SK-N-SH (cell line): ENCODE data around the gene MIA. TPM values are rescaled to one million over a fixed set of nuclear protein-coding genes. Genes with fewer than 3 reads are reported as not detected.
A peak's percentile ranks its signal among the peaks of the same experiment; 100 is the strongest.

Experiments
- CTCF ChIA-PET: fragments of 300-600, 350-600 bp; formaldehyde crosslinking; extraction: SDS; loops from one replicate; lab custom pipeline; 2021; lab: Yijun Ruan, JAX
- POLR2A ChIA-PET: fragments of 350-600 bp; sonication (Branson Sonifier 250); formaldehyde crosslinking; extraction: SDS; loops from one replicate; lab custom pipeline; 2020; ENCODE audit warnings: antibody characterized with exemption, inconsistent platforms; lab: Yijun Ruan, JAX
- DNase-seq: peaks from one replicate; pipeline ENCODE4 v3.0.0; 2012
- H2AFZ ChIP-seq: fragments of 200-600 bp; sonication (generic); 2 replicates; pipeline ENCODE4 v1.8.1; 2016; ENCODE audit warnings: antibody characterized with exemption, mild to moderate bottlenecking, low read depth
- H3F3A ChIP-seq: fragments of 200-600 bp; sonication (generic); replicated peaks from 2 replicates; pipeline ENCODE3; 2016; ENCODE audit warnings: antibody characterized with exemption, mild to moderate bottlenecking; ENCODE audit not compliant: insufficient read depth
- H3K27ac ChIP-seq, 2 experiments: fragments of 200-500 bp in 1 of 2; fragments of 200-600 bp in 1 of 2; sonication (Bioruptor generic) in 1 of 2; sonication (generic), shearing (Covaris generic) in 1 of 2; 2 replicates each; pipeline versions ENCODE4 v1.5.1 to v1.6.1; 2014 to 2016; ENCODE audit warnings: low read depth in 2 of 2, inconsistent platforms in 1 of 2, low read length in 1 of 2, mild to moderate bottlenecking in 1 of 2, mixed read lengths in 1 of 2
- H3K27me3 ChIP-seq: fragments of 200-600 bp; sonication (generic), shearing (Covaris generic); 2 replicates; pipeline ENCODE4 v1.6.1; 2016; ENCODE audit warnings: mixed run types; ENCODE audit not compliant: insufficient read depth
- H3K36me3 ChIP-seq, 2 experiments: fragments of 200-500 bp in 1 of 2; fragments of 200-600 bp in 1 of 2; sonication (Bioruptor generic) in 1 of 2; sonication (generic) in 1 of 2; replicated peaks in 1 of 2; 2 replicates each; pipeline versions ENCODE3 to v1.5.1; 2014 to 2016; ENCODE audit warnings: low read length in 1 of 2, mild to moderate bottlenecking in 1 of 2; ENCODE audit not compliant: insufficient read depth in 2 of 2, control insufficient read depth in 1 of 2
- H3K4me1 ChIP-seq, 2 experiments: fragments of 200-500 bp in 1 of 2; fragments of 200-600 bp in 1 of 2; sonication (Bioruptor generic) in 1 of 2; sonication (generic), shearing (Covaris generic) in 1 of 2; 2 replicates each; pipeline versions ENCODE4 v1.5.1 to v1.6.1; 2014 to 2016; ENCODE audit warnings: low read depth in 1 of 2, low read length in 1 of 2, mixed run types in 1 of 2; ENCODE audit not compliant: insufficient read depth in 2 of 2, control insufficient read depth in 1 of 2
- H3K4me2 ChIP-seq: fragments of 200-600 bp; sonication (generic), shearing (Covaris generic); 2 replicates; pipeline ENCODE4 v1.6.1; 2017; ENCODE audit warnings: mixed run types
- H3K4me3 ChIP-seq, 2 experiments: fragments of 200-500 bp in 1 of 2; fragments of 200-600 bp in 1 of 2; sonication (Bioruptor generic) in 1 of 2; sonication (generic), shearing (Covaris generic) in 1 of 2; 2 replicates each; pipeline versions ENCODE4 v1.5.1 to v1.8.1; 2014 to 2016; ENCODE audit warnings: low read depth in 2 of 2, inconsistent platforms in 1 of 2, low read length in 1 of 2, mild to moderate bottlenecking in 1 of 2, mixed read lengths in 1 of 2, moderate library complexity in 1 of 2
- H3K79me2 ChIP-seq: fragments of 200-600 bp; sonication (generic); 2 replicates; pipeline ENCODE4 v1.8.1; 2017; ENCODE audit warnings: mild to moderate bottlenecking; ENCODE audit not compliant: insufficient read depth
- H3K9ac ChIP-seq: fragments of 200-600 bp; sonication (generic); 2 replicates; pipeline ENCODE4 v1.6.1; 2017; ENCODE audit warnings: mixed run types
- H3K9me2 ChIP-seq: fragments of 200-600 bp; sonication (generic); 2 replicates; pipeline ENCODE4 v1.6.1; 2017; ENCODE audit warnings: mixed run types
- H3K9me3 ChIP-seq: fragments of 200-600 bp; sonication (generic); 2 replicates; pipeline ENCODE4 v1.6.1; 2017; ENCODE audit warnings: mixed run types, mild to moderate bottlenecking, moderate library complexity
- H4K20me1 ChIP-seq: fragments of 200-600 bp; sonication (generic); 2 replicates; pipeline ENCODE4 v1.6.1; 2017; ENCODE audit warnings: mild to moderate bottlenecking, mixed run types; ENCODE audit not compliant: insufficient read depth
- CHD2 ChIP-seq: fragments of 150-350 bp; IDR thresholded peaks from 2 replicates; pipeline ENCODE4 v1.6.1; 2018; ENCODE audit warnings: low read length; ENCODE audit not compliant: partially characterized antibody
- CTCF ChIP-seq: fragments of 200-600 bp; sonication (generic); IDR thresholded peaks from 2 replicates; pipeline ENCODE4 v1.6.1; 2017; ENCODE audit warnings: antibody characterized with exemption, mild to moderate bottlenecking, moderate library complexity
- ELF1 ChIP-seq: IDR thresholded peaks from 2 replicates; pipeline ENCODE4 v1.4.0; 2012
- FOXM1 ChIP-seq: IDR thresholded peaks from 2 replicates; pipeline ENCODE4 v1.4.0; 2012; ENCODE audit warnings: low read depth, mild to moderate bottlenecking
- GABPA ChIP-seq: IDR thresholded peaks from 2 replicates; pipeline ENCODE4 v1.4.0; 2012; ENCODE audit warnings: low read depth, mild to moderate bottlenecking
- MAX ChIP-seq: IDR thresholded peaks from 2 replicates; pipeline ENCODE4 v1.4.0; 2012; ENCODE audit warnings: low read depth
- MXI1 ChIP-seq: IDR thresholded peaks from 2 replicates; pipeline ENCODE4 v1.6.1; 2012; ENCODE audit warnings: mild to moderate bottlenecking, low read depth, low read length, improper control_type of control experiment
- NRF1 ChIP-seq: IDR thresholded peaks from 2 replicates; pipeline ENCODE4 v1.6.1; 2012; ENCODE audit warnings: low read depth, mild to moderate bottlenecking, low read length
- PBX3 ChIP-seq: IDR thresholded peaks from 2 replicates; pipeline ENCODE4; 2012
- RAD21 ChIP-seq: IDR thresholded peaks from 2 replicates; pipeline ENCODE4 v1.6.1; 2012; ENCODE audit warnings: mild to moderate bottlenecking, low read length
- SIN3A ChIP-seq: IDR thresholded peaks from 2 replicates; pipeline ENCODE4 v1.6.1; 2012; ENCODE audit warnings: low read depth, mild to moderate bottlenecking, low read length, moderate library complexity, borderline replicate concordance
- SMC3 ChIP-seq: IDR thresholded peaks from 2 replicates; pipeline ENCODE4 v1.6.1; 2012; ENCODE audit warnings: low read depth, low read length, improper control_type of control experiment
- TAF1 ChIP-seq: IDR thresholded peaks from 2 replicates; pipeline ENCODE4 v1.6.1; 2012; ENCODE audit warnings: low read depth, mild to moderate bottlenecking, low read length, moderate library complexity, borderline replicate concordance
- USF1 ChIP-seq: IDR thresholded peaks from 2 replicates; pipeline ENCODE4 v1.4.0; 2012; ENCODE audit warnings: low read depth, borderline replicate concordance
- USF2 ChIP-seq: fragments of 150-350 bp; IDR thresholded peaks from 2 replicates; pipeline ENCODE4 v1.6.1; 2017; ENCODE audit warnings: antibody characterized with exemption, low read length, low read depth, borderline replicate concordance
- WGBS: methylation state at CpG from one replicate; pipeline ENCODE4 v1.1.6; 2017; ENCODE audit warnings: low lambda C conversion rate; 5-methylcytosine and 5-hydroxymethylcytosine counted together
- polyA plus RNA-seq, 3 experiments: library from polyadenylated mRNA; depleted of rRNA; stranded (reverse); fragments of >200 nt; gene quantifications; 2 replicates each; pipeline ENCODE4 v1.2.3, GENCODE V29; 2012

The MIA gene
- polyA plus RNA-seq, 1 of the 3 experiments (the other 2 are of a cell fraction), result not detected

GRCh38 chr19:40797963-40798682, 22.8 kb downstream of the MIA start:
- no peaks in the 10 kb centered on the region for H3K27me3 ChIP-seq
- POLR2A ChIA-PET, result interaction anchor here (0.6 to 3.6 kb wide), 6 partner anchors 9 to 1076 kb away, joined by 4 to 31 read pairs (median 6); partner anchors contain the start of genes ACTMAP, COQ8B, ITPKC and NUMBL
- no peaks in the 10 kb centered on the region for H3K9me2 ChIP-seq
- H3K4me3 ChIP-seq, result peak overlapping the region; percentile 50 to 65
- H3K4me1 ChIP-seq, result peaks cover 28 to 34% of the 10 kb centered on the region in 2 experiments; a peak in 2 of 4 replicates
- WGBS, result 18% methylated on average over 24 of the region's 28 CpGs
- peak; percentile 77 for DNase-seq
- peak overlapping the region; percentile 59 for H3K9ac ChIP-seq
- peak overlapping the region; percentile 84 for H3K4me2 ChIP-seq
- peaks cover 36% of the 10 kb centered on the region for H4K20me1 ChIP-seq
- TF ChIP-seq CTCF (peak; percentile 65), MAX (no peak), RAD21 (peak; percentile 14; the same call in 1 of the 2 replicates), SMC3 (0 out of 2 replicates have a peak, but pooled peaks have one; percentile 11)
- TF ChIP-seq, all 33 proteins: peak for 3
- Histone ChIP-seq H2AFZ (peak overlapping the region; percentile 83), H3F3A (peaks cover 9% of the 10 kb centered on the region), H3K9me3 (no peaks in the 10 kb centered on the region), H3K36me3 (peaks cover 18 to 20% of the 10 kb centered on the region in 2 experiments), H3K27ac (peak overlapping the region; percentile 84 to 89), H3K79me2 (peaks cover 41% of the 10 kb centered on the region)
- CTCF ChIA-PET, result interaction anchor here (0.6 to 3.7 kb wide), 12 partner anchors 9 to 195 kb away, joined by 3 to 20 read pairs (median 6); partner anchors contain the start of genes NUMBL and RAB4B

GRCh38 chr19:40798683-40799557, 23.6 kb downstream of the MIA start, which contains the start of gene EGLN2:
TSS of gene EGLN2 (plus strand) at chr19:40799191. CDS start at chr19:40800573, 1,382 bp downstream.
- Histone ChIP-seq H3K4me1 (peaks cover 35 to 42% of the 10 kb centered on the region in 2 experiments; a peak in 2 of 4 replicates), H3K4me2 (peak within 1 kb of the TSS; percentile 98)
- no peak for TF ChIP-seq FOXM1
- TF ChIP-seq USF1, result peak; percentile 80
- TF ChIP-seq SIN3A, result peak; percentile 12; the same call in 1 of the 2 replicates
- peak; percentile 53; the same call in 1 of the 2 replicates for TF ChIP-seq MXI1
- no peak for TF ChIP-seq ELF1
- TF ChIP-seq NRF1, result peak; percentile 79
- 0 out of 2 replicates have a peak, but pooled peaks have one; percentile 5 for TF ChIP-seq GABPA
- no peak for TF ChIP-seq RAD21
- peak; percentile 16; the same call in 1 of the 2 replicates for TF ChIP-seq MAX
- peak; percentile 62 for TF ChIP-seq USF2
- peak; percentile 92 for TF ChIP-seq PBX3
- peak; percentile 8 for TF ChIP-seq CHD2
- TF ChIP-seq TAF1, result peak; percentile 48; the same call in 1 of the 2 replicates
- TF ChIP-seq, all 33 proteins: peak for 10
- Histone ChIP-seq H3F3A (peaks cover 9% of the 10 kb centered on the region), H2AFZ (peak within 1 kb of the TSS; percentile 83), H3K4me3 (peak within 1 kb of the TSS; percentile 71 to 80), H3K27ac (peak within 1 kb of the TSS; percentile 84 to 89), H3K9ac (peak within 1 kb of the TSS; percentile 83), H3K9me3 (no peaks in the 10 kb centered on the region), H3K9me2 (no peaks in the 10 kb centered on the region), H3K27me3 (no peaks in the 10 kb centered on the region), H4K20me1 (peaks cover 44% of the 10 kb centered on the region), H3K79me2 (peaks cover 49% of the 10 kb centered on the region), H3K36me3 (peaks cover 21 to 23% of the 10 kb centered on the region in 2 experiments)
- WGBS, result 1% methylated on average over 35 of the region's 110 CpGs
- peak; percentile 98 for DNase-seq
- CTCF ChIA-PET, result interaction anchor here (0.6 to 3.7 kb wide), 12 partner anchors 8 to 195 kb away, joined by 3 to 20 read pairs (median 6); partner anchors contain the start of genes NUMBL and RAB4B
- POLR2A ChIA-PET, result interaction anchor here (0.6 to 3.6 kb wide), 6 partner anchors 8 to 1075 kb away, joined by 4 to 31 read pairs (median 6); partner anchors contain the start of genes ACTMAP, COQ8B, ITPKC and NUMBL
